NCI-H2196 treated with DMSO at 0.1 percent for 48 hours (cell line): Measurements from ENCODE around the gene PKD1.
A peak's percentile ranks its signal among the peaks of the same experiment; 100 is the strongest.

Source experiments
- DNase-seq: peaks from one replicate; lab custom pipeline; 2025; ENCODE audit not compliant: unreplicated experiment; lab: John Stamatoyannopoulos, UW

Gene PKD1

DNA sequence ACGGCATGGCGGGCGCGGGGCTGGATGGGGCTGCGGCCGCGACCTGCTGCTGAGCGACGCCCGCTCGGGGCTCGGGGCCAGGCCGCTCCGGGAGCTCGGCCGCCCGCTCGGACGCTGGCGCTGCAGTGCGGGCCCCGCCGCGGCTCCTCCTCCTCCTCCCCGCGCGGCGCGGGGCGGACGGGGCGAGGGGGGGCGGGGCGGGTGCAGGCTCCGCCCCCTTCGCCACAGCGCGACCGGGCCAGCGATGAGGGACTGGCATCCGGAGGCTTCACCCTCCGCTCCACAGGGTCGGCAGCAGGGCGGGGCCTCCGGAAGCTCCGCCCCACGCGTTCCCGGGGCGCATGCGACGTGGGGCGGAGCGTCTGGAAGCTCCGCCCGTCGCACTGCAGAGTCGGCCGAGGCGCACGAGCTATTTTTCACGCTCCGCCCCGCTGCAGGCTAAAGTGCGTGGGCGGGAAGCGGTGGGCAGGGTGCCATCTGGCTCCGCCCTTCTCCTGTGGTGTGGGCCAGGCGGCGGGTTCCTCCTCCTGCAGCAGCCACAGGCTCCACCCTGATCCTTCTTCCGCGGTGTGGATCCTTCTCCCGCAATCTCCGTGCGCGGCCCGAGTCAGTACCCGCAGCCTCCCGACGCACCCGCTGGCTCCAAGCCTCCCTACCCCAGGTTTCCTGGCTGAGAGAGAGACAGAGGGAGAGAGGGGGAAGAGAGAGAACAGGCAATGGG, at the start of gene PKD1:
TSS of gene PKD1 (minus strand) at position 129 of the 721 bp plus-strand sequence. CDS start 209 bp downstream, outside the sequence.
- peak; percentile 69 for DNase-seq

GRCh38 chr16:2184962-2185361, 49.3 kb upstream of the PKD1 start:
- no peak for DNase-seq

GRCh38 chr16:2184346-2184745, 48.6 kb upstream of the PKD1 start:
- DNase-seq, result no peak

- no peak for DNase-seq
Measured at GRCh38 chr16:2183671-2184070, 48.0 kb upstream of the PKD1 start.

DNA sequence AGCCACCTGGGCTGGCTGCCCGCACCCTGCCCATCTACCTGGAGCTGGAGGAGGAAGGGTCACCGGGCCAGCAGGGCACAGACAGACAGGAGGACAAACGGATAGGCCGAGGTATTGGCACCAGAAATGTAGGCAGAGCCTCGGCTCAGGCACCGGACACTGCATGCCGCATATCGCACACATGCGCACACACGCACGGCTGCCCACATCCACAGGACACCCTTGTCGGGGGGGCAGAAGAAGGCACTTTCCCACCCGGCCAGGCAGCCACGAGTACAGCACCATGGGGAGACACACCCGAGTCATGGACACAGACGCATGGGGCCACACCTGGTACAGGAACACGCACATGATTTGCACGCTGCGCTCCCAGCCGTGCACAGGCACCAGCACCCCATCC, 46.3 kb upstream of the PKD1 start:
- DNase-seq, result no peak

- DNase-seq, result no peak
Measured at GRCh38 chr16:2180962-2181923, 45.5 kb upstream of the PKD1 start.

GRCh38 chr16:2180461-2180860, 44.8 kb upstream of the PKD1 start:
- DNase-seq, result no peak

DNA sequence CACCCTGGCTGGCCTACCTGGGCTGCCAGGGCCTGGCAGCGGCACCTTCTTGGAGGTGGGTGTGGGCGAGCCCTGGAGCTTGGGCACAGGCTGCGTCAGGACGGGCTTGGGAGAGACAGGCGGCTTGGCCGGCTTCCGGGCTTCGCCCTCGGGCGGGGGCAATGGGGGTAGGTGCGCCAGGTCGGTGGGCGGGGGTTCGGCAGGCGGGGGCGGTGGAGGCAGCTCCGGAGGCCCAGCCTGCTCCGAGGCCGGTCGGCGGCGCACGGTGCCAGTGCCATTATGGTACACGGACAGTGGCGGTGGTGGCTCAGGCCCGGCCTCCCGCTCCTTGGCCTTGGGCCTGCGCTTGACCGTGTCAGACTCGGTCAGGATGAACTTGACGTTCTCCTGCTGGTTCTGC, 43.9 kb upstream of the PKD1 start:
- DNase-seq, result no peak

GRCh38 chr16:2179107-2179501, 43.4 kb upstream of the PKD1 start:
- DNase-seq, result no peak

DNA sequence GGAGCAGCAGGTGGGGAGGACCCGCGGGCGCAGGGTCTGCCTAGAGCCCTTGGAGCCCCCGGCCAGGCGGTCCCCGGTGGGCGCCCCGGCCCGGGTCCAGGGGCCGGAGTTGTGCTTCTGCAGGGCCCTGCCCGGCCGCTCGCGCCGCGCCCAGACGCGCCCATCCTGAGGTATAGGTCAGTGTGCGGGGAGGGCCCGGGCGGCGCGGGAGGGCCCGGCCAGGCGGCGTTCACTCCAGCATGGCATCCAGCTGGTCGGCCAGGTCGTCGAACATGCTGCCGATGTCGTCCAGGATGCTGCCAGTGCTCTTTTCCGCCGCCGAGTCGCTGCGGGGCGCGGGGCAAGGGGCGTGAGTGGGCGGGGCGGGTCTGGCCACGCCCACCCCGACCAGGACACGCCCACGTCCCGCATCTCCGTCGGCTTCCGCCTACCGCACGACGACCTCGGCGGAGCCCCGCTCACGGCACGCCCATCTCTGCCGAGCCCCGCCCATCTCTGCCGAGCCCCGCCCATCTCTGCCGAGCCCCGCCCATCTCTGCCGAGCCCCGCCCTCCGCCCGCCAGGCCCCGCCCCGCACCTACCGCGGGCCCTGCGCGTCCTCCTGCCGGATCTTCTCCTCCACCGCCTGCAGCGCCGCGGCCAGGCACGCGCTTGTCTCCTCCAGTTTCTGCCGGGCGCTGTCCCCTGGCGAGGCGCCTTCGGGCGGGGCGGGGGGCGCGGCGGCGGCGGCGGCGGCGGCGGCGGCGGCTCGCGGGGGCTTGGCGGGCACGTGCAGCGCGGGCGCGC, 42.8 kb upstream of the PKD1 start:
- DNase-seq, result no peak

- no peak for DNase-seq
Measured at GRCh38 chr16:2177561-2177960, 41.9 kb upstream of the PKD1 start.

- no peak for DNase-seq
Measured at GRCh38 chr16:2177101-2177500, 41.4 kb upstream of the PKD1 start.

- no peak for DNase-seq
Measured at GRCh38 chr16:2176047-2176446, 40.3 kb upstream of the PKD1 start.

DNA sequence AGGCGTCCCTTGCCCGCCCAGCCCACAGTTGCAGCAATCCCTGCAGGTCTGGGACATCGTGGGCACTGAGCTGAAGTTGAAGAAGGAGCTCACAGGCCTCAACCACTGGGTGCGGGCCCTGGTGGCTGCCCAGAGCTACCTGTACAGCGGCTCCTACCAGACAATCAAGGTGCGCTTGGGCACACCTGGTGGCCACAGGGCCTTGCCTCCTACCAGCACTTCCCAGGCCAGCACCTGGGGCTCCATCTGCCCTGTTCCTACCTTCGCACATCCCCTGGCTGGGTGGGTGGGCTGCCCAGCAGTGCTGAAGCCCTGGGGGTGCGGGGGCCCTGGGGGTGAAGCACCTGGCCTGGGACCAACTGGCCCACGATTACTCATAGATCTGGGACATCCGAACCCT, 39.8 kb upstream of the PKD1 start:
- DNase-seq, result no peak

GRCh38 chr16:2174396-2175131, 38.9 kb upstream of the PKD1 start:
- DNase-seq, result no peak

GRCh38 chr16:2173916-2174315, 38.2 kb upstream of the PKD1 start:
- no peak for DNase-seq

GRCh38 chr16:2173366-2173765, 37.7 kb upstream of the PKD1 start:
- DNase-seq, result no peak

- DNase-seq, result no peak
Measured at GRCh38 chr16:2172688-2173335, 37.1 kb upstream of the PKD1 start.

GRCh38 chr16:2171601-2172178, 36.0 kb upstream of the PKD1 start:
- no peak for DNase-seq
